ENCODE measurements around the gene BMERB1. TPM values are rescaled to one million over a fixed set of nuclear protein-coding genes. Genes with fewer than 3 reads are reported as not detected.
"Not testable (repeated sequence)": the region's sequence is repeated elsewhere in the genome, so short reads cannot be mapped to it uniquely, and the experiment has no call there.

The BMERB1 gene
- polyA plus RNA-seq, 1 of the 3 experiments (the other 2 are of a cell fraction), result 33.9 TPM

GRCh38 chr16:15606518-15607220 is 172.3 kb downstream of the BMERB1 start:
- Histone ChIP-seq H3K27ac (ENCODE audit: low read depth in 2 of 2, low read length in 1 of 2) (no peak overlapping the region), H3K4me2 (no peak overlapping the region), H3K9me3 (no peaks in the 10 kb centered on the region), H4K20me1 (ENCODE audit: insufficient read depth) (no peaks in the 10 kb centered on the region; the same call in 1 of the 2 replicates), H3K4me3 (ENCODE audit: low read depth in 2 of 2, low read length in 1 of 2) (no peak overlapping the region), H3K9ac (no peak overlapping the region), H2AFZ (ENCODE audit: low read depth) (no peak overlapping the region), H3F3A (replicated peaks; ENCODE audit: insufficient read depth) (no peaks in the 10 kb centered on the region), H3K36me3 (replicated peaks in 1 of 2; ENCODE audit: control insufficient read depth in 1 of 2, insufficient read depth in 2 of 2, low read length in 1 of 2) (peaks cover 48 to 85% of the 10 kb centered on the region in 2 experiments), H3K27me3 (ENCODE audit: insufficient read depth) (no peaks in the 10 kb centered on the region), H3K4me1 (ENCODE audit: control insufficient read depth in 1 of 2, insufficient read depth in 2 of 2, low read depth in 1 of 2, low read length in 1 of 2) (no peaks in the 10 kb centered on the region), H3K9me2 (no peaks in the 10 kb centered on the region), H3K79me2 (ENCODE audit: insufficient read depth) (no peaks in the 10 kb centered on the region)
- no peak for DNase-seq
- ChIA-PET CTCF (interaction anchor here (1.0 to 1.5 kb wide), 2 partner anchors 37 to 179 kb away, joined by 4 read pairs; no protein-coding TSS in a partner anchor), POLR2A (no interaction called here)
- WGBS (ENCODE audit: low lambda C conversion rate), result 92% methylated on average over 5 of the region's 5 CpGs
- no peak for TF ChIP-seq NFIC (IDR thresholded peaks at IDR 0.05; ENCODE audit: borderline replicate concordance)
- TF ChIP-seq IRF3 (IDR thresholded peaks at IDR 0.05; ENCODE audit: low read depth, low read length), result no peak
- no peak for TF ChIP-seq USF2 (IDR thresholded peaks at IDR 0.05; ENCODE audit: borderline replicate concordance, low read depth, low read length)
- no peak for TF ChIP-seq PBX3 (IDR thresholded peaks at IDR 0.05)
- TF ChIP-seq FOSL2 (IDR thresholded peaks at IDR 0.05; ENCODE audit: borderline replicate concordance, low read depth), result no peak
- TF ChIP-seq JUND (IDR thresholded peaks at IDR 0.05), result no peak
- TF ChIP-seq MEF2A (IDR thresholded peaks at IDR 0.05; ENCODE audit: borderline replicate concordance, low read depth), result no peak
- no peak for TF ChIP-seq ELF1 (IDR thresholded peaks at IDR 0.05)
- TF ChIP-seq YY1 (IDR thresholded peaks at IDR 0.05; ENCODE audit: low read depth), result no peak
- no peak for TF ChIP-seq POLR2AphosphoS5 (IDR thresholded peaks at IDR 0.05; ENCODE audit: low read depth, low read length)
- no peak for TF ChIP-seq TAF1 (IDR thresholded peaks at IDR 0.05; ENCODE audit: borderline replicate concordance, low read depth, low read length)
- TF ChIP-seq RAD21 (IDR thresholded peaks at IDR 0.05; ENCODE audit: low read length), result no peak
- TF ChIP-seq CTCF (IDR thresholded peaks at IDR 0.05), result no peak
- no peak for TF ChIP-seq TCF12 (IDR thresholded peaks at IDR 0.05)

- H3K9me3 ChIP-seq; H3K4me2 ChIP-seq; H3K27me3 ChIP-seq (ENCODE audit: insufficient read depth); H3K4me1 ChIP-seq (ENCODE audit: control insufficient read depth in 1 of 2, insufficient read depth in 2 of 2, low read depth in 1 of 2, low read length in 1 of 2); H3K79me2 ChIP-seq (ENCODE audit: insufficient read depth); H2AFZ ChIP-seq (ENCODE audit: low read depth); H3K9me2 ChIP-seq; H4K20me1 ChIP-seq (ENCODE audit: insufficient read depth); H3K4me3 ChIP-seq (ENCODE audit: low read depth in 2 of 2, low read length in 1 of 2); H3K27ac ChIP-seq (ENCODE audit: low read depth in 2 of 2, low read length in 1 of 2); H3K9ac ChIP-seq; DNase-seq; H3F3A ChIP-seq (replicated peaks; ENCODE audit: insufficient read depth): not testable (repeated sequence)
- peaks cover 51 to 85% of the 10 kb centered on the region in 2 experiments for H3K36me3 ChIP-seq (replicated peaks in 1 of 2; ENCODE audit: control insufficient read depth in 1 of 2, insufficient read depth in 2 of 2, low read length in 1 of 2)
- POLR2A ChIA-PET, result interaction anchor here (1.2 kb wide), 1 partner anchor 14 kb away, joined by 3 read pairs; no protein-coding TSS in a partner anchor
- WGBS (ENCODE audit: low lambda C conversion rate), result 98% methylated on average over 12 of the region's 12 CpGs
- CTCF ChIA-PET, result interaction anchor here (1.0 to 1.5 kb wide), 2 partner anchors 37 to 179 kb away, joined by 4 read pairs; no protein-coding TSS in a partner anchor
Measured at GRCh38 chr16:15607221-15607699, 172.9 kb downstream of the BMERB1 start.
